Activated CD8-positive, alpha-beta memory T cell treated with anti-CD3 and anti-CD28 coated beads, Interleukin-2, amount 50 U/mL, for 4 hours (primary cell): Measurements from ENCODE around the gene SMAP1.
A peak's percentile ranks its signal among the peaks of the same experiment; 100 is the strongest.

ENCODE experiments used
- DNase-seq: peaks from one replicate; pipeline ENCODE4 v3.0.0-alpha.2; 2020

SMAP1 gene

DNA sequence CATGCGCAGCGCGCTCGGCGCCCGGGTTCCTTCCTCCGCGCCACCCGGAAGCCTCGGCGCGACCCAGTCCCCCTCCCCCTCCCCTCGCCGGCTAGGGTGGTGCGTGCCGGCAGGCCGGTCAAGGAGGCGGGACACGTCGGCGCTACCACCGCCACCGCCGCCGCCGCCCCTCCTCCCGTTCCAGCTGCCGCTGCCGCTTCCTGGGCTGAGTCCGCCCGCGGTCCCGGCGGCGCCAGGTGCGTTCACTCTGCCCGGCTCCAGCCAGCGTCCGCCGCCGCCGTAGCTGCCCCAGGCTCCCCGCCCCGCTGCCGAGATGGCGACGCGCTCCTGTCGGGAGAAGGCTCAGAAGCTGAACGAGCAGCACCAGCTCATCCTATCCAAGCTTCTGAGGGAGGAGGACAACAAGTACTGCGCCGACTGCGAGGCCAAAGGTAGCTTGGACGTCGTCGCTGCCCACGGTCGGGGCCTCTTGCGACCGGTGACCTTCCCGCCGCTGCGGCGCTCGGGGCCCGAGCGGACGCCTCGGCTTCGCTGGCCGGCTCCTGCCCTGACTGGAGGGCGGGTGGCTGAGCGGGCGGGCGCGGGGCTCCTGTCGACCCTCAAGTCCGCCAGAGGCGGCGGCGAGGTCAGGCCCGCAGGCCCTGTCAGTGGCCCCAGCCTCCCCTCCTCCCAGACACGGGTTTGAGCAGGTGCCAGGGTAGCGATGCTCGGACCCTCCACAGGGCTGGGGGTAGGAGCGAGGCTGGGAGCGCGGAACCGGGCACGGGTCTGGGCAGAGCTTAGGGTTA, at the start of gene SMAP1:
Gene SMAP1, plus strand, starts transcription at position 173 of the 788 bp plus-strand sequence. Its CDS starts 141 bp downstream, at position 314.
- peak; percentile 95 for DNase-seq

DNA sequence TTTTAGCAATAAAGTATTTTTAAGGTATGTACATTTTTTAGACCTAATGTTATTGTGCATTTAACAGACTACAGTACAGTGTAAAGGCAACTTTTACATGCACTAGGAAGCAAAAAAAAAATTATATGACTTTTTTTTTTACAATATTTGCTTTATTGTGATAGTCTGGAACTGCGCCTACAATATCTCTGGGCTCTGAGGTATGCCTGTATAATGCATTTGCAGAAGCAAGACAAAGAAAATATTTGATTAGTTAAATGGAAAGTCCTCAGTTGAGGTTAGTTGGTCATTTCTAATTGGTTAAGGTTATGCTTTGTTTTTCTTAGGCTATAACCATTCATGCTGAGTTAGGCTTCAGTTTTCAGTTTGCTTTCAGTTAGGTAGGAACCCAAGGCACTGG, 46.9 kb upstream of the SMAP1 start:
- no peak for DNase-seq

DNA sequence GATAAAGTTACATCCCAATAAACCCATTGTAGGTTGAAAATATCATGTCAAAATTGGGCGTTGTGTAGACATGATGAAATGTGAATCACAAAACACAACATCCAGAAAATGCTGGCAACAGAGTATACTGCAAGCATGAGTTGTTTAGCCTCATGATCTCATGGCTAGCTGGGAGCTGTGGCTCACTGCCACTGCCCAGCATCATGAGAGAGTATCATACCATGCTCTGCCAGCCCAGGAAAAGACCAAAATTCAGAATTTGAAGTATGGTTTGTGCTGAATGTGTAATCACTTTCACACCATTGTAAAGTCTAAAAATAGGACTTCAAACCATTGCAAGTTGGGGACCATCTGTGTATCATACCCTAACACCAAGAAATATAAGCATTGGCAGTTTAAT, 45.2 kb upstream of the SMAP1 start:
- DNase-seq: no peak

DNA sequence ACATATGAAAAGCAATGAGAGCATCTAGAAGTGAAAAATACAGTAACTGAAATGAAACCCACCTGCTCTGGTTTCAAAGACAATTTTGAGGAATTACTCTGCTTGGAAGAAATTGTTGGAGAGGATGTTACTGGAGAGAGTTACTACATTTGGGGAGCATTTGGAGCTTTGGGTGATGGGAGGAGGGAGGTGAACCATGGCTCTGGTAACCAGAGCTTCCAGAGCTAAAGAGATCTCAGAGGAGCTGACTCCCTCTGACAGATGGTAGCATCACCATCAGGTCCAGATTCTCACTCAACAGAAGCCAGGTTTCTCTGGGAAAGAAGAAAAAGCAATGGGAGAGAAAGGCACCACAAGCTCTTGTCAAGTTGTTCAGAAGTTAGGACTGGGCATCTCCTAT, 42.2 kb upstream of the SMAP1 start:
- no peak for DNase-seq

DNA sequence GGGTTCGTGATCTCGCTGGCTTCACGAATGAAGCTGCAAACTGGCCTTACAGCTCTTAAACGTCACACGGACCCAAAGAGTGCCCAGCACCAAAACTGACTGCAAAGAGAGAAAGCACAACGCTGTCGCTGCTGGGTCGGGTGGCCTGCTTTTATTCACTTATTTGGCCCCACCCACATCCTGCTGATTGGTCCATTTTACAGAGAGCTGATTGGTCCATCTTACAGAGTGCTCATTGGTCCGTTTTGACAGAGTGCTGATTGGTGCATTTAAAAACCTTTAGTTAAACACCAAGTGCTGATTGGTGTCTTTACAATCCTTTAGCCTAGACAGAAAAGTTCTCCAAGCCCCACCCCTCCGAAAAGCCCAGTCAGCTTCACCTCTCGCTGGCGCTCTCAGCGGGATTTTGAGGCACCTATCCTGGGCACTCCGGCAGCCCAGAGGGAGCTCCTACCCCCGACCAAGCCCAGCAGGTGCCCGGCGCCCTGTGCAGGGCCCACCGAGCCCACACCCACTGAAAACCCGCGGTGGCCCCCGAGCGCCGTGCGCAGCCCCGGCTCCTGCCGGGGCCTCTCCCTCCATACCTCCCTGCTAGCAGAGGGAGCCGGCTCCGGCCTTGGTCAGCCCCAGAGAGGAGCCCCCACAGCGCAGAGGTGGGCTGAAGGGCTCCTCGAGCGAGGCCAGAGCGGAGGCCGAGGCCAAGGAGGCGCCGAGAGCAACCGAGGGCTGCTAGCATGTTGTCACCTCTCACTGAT, 40.0 kb upstream of the SMAP1 start:
- DNase-seq: no peak

DNA sequence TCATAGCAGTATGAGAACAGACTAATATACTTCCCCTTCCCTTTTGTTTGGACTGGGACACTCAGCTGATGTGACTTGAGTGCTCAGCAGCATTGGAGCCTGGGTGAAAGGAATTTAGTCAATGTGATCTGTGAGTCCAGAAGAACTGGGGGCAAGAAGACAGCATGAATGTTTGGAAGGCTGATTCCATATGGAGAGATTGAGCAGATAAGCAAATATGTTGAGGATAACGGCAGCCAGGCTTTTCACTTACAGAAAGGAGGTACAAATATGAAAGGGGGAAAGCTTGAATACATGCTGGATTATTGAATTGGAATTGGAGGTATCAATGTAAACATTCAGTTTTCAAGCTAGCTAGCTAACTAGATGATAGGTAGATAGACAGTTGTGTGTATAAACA, 37.8 kb upstream of the SMAP1 start:
- DNase-seq: no peak

DNA sequence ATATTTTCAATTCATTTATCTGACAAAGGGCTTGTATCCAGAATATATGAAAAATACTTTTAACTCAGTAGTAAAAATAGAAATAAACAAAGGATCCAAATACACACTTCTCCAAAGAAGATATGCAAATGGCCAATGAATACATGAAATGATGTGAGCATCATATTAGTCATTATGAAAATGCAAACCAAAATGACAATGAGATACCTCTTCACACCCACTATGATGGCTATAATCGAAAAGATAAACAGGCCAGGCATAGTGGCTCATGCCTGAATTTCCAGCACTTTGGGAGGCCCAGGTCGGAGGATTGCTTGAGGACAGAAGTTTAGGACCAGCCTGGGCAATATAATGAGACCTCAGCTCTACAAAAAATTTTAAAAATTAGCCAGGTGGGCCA, 33.8 kb upstream of the SMAP1 start:
- DNase-seq: no peak

DNA sequence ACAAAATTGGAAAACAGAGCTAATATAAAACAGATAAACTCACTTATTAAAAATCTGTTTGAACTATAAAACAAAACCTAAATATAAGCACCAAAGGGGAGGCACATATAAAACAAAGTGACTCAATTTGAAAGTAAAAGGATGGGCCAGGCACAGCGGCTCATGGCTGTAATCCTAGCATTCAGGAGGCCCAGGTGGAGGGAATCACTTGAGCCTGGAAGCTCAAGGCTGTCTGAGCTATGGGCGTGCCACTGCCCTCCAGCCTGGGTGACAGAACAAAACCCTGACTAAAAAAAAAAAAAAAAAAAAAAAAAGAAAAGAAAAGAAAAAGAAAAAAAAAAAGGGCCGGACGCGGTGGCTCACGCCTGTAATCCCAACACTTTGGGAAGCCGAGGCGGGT, 31.1 kb upstream of the SMAP1 start:
- no peak for DNase-seq

DNA sequence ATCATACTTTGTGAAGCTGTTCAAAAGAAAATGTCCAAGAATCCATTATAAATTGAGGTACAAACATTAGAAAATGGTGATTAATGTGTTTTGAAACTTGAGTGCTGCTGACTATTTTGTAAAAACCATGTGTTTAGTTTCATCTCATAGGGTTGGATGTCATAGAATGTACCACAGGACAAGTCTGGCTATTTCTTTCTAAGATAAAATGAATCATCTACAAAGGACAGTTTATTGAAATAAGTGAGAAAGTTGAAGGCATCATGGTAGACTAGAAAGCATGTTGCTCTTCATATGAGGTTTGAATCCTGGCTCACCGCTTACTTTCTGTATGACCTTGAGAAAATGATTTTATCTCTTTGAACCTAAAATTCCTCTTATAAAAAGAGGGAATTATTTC, 29.2 kb upstream of the SMAP1 start:
- no peak for DNase-seq

DNA sequence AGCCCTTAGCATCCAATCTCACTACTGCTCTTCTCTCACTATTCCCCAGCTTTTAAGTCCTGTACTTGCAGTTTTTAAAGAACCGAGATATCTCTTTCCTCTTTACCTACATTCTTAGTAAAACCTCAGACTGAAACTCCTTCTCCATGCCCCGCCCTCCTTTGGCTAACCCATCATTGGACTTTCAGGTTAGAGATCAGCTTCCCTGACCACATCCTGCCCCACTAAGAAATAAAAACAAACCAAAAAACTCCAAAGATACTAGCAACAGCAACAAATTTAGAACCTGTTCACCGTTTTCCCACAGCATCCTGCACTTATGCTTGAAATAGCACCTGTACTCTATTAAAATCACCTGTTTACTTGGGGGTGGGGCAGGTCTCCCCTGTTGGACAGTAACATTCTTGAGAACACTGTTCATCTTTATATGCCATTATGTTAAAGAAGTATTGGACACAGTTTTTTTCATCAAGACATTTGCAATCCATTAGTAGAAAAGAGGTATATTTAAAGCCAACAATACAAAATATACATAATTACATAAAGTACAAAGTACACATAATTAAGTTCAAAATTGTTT, 16.3 kb upstream of the SMAP1 start:
- peak; percentile 16 for DNase-seq

DNA sequence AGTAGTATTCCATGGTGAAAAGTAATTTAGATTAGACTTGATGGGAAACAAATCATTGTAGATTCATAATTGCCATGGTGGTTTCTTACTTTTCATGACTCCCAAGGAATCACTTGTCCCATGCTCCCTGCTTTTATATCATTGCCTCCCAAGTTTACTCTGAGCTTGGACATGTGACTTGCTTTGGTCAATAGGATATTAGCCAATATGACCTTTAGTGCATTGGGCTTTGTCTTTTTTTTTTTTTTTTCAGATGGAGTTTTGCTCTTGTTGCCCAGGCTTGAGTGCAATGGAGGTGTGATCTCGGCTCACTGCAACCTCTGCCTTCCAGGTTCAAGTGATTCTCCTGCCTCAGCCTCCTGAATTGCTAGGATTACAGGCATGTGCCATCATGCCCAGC, 15.5 kb upstream of the SMAP1 start:
- DNase-seq: no peak

DNA sequence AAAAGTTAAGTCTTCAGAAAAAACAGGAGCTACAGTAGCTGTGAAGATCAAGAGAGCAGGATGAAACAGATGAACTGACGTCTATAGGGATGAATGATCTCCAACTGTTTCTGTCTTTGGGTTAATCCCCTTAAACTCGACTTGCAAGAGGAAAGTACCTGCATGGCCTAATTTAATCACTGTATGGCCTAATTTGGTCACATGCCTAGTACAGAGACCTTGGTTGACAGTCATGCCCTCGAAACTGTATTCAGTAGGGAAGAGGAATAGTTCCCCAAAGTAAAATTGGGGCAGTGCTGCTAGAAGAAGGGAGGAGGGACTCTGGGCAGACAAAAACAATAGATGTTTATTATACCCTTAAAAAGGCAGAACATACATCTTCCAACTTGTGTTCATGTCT, 10.0 kb upstream of the SMAP1 start:
- DNase-seq: no peak

DNA sequence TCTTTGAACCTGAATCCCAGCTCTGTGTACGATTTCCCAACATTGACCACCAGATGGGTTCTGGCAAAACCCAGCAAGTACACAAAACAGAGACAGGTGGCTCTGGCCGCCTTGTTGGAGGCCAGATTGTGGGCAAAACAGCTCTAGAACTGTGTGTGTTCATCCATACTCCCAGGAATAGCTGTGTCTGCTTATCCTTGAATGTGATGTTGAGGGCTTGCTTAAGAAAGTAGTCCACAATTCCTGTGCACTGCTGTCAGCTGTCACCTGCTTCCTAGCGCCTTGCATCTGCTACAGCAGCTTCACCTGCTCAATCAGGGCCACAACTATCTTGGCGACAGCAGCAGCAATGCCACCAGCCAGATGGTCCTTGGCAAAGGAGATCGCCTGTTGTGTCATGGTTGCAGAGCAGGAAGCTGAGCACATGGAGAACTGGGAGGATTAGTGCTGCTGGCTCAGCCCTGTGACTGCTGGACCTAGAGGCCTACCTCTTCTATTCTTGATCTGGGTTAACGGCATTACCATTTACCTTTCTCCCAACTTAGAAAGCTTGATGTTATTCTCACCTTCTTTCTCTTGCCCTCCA, 3.7 kb upstream of the SMAP1 start:
- DNase-seq: no peak

DNA sequence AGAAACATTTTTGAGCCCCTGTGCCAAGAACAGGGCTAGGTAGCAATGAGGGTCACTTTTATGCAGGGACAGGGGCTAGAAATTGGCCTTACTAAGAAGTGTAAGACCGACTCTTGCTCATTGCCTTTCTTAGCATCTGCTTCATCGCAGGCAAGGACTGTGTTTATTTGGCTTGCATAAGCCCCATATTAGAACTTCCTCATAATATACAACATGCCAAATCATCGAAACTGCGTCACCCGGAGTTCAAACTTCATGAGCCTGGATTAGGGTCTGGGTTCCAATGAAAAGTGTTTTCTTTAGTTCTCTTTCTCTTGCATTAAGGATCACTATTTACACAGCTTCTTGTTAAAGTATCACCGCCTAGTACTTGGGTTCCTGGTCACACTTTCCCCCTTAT, 977 bp upstream of the SMAP1 start:
- DNase-seq: no peak

DNA sequence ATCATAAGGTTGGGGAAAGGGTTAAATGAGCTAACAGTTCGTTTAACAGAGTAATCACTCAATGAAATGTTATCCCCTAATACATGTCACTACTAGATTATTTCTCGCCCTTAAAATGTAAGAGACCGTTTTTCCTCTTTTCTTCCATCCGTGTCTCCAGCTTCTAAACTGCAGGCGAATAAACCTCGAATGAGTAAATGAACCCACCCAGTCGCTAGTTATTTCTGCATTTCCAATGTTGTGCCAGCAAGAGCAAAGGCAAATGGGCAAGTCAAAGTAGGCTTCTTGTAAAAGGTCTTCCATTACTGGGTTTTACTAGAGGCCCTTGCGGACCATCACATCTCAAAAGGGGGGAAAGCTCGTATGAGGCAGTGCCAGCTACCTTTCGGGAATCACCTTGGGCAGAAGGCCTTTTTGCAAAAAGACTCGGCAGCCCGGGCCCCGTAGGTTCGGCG, 400 bp upstream of the SMAP1 start:
- DNase-seq: no peak

DNA sequence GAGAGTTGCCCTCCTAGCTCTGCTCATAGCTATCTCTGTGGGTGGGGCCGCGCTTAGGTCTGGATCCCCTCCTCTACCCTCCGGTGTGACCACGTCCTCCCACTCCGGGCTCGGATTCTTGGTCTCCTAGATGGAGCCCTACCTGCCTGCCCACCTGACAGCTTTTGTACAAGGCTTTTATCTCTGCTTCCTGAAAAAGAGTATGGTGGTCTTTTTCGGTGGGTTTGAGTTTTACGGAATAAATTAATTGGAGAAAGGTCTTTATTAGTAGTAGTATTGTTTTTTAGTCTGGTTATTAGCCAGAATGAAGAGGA, 773 bp downstream of the SMAP1 start:
- DNase-seq: no peak

DNA sequence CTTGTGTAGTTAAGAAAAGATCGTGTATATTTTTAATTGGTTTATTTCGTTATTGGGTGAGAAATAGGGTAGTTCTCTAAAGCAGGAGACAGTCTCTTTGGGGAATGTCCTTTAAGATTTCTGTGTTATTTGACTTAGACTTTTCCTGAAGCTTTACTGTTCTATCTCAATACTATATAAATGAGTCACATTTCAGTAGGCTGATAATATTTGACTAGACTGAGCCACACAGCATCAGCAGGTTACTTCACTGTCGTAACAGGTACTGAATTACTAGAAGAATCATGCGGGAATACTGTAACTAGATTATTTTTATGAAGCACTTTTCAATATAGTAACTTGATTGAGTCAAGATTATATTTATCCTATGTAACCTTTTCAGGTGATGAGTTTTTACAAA, 1.4 kb downstream of the SMAP1 start:
- DNase-seq: no peak

DNA sequence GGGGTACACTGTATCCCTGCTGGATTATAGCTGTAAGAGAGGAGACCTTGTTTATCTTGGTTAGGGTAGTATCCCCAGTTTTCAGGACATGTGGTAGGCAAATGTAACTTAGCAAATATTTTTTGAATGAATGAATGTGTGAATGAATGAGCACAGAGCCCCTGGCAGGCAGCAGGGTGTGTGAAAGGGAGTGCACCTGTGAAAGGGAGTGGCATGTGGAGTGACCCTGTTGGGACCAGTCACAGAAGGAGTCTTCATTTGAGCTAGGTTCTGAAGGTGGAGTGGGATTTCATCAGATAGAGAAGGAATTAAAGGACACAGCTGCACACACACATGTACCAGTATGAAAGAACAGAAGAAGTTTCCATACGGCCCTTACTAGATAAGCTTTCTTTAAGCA, 4.9 kb downstream of the SMAP1 start:
- DNase-seq: no peak

DNA sequence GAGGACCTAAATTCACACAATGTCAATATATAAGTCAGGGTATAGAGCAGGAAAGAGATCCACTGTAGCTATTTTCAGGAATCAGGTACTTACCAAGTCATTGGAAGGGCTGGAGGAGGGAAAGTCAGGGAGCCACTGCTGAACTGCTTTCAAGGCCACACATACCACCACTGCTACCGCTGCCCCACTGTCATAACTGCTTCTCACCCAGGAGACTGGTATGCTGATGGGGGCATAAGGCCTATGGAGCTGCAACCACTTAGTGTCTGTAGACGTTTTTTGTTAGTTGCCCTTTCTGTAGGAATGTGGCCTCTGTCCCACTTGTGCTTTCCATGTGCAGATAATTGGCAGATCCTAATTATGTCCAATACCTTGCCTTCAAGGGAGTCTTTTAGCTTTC, 5.4 kb downstream of the SMAP1 start:
- no peak for DNase-seq

DNA sequence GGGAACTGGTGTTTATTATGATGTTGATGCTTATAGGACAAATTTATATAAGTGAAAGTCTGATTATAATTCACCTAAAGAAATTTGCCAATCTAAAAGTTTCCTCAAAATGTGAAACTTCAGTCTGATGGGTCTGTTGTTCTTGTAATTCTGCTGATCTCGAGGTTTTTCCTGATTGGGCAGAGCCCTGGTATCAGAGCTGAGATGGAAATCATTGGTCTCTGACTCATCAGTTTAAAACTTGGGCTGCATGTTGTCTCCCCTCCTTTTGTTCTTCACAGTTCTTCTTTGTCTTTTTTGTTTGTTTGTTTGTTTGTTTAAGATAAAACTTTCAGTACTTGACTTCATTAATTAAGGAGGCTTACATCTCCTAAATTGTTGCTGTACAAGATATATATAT, 5.9 kb downstream of the SMAP1 start:
- DNase-seq: no peak

DNA sequence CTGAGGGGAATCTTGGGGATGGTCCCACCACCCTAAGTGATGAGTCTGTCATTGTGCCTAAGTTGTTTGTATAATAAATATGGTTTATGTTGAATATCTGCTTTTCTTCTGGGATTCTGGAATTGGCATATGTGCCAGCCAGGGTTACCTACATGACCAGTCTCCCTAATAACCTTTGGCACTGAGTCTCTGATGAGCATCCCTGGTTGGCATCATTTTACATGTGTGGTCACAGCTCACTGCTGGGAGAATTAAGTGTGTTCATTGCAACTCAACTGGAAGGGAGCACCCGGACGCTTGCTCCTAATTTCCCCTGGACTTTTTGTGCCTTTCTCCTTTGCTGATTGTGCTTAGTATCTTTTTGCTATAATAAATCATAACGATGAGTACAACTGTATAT, 8.1 kb downstream of the SMAP1 start:
- no peak for DNase-seq

DNA sequence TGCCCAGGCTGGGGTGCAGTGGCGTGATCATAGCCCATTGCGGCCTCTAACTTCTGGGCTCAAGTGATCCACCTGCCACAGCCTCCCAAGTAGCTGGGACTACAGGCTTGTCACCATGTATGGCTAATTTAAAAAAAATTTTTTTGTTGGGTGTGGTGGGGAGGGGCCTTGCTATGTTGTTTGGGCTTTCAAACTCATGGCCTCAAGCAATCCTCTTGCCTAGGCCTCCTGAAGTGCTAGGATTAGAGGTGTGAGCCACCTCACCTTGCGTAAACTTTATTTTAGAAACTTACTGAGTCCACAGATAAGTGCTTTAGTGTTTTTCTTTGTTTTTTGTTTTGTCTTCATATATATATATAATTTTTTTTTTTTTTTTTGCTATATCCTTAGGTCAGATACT, 9.1 kb downstream of the SMAP1 start:
- no peak for DNase-seq

DNA sequence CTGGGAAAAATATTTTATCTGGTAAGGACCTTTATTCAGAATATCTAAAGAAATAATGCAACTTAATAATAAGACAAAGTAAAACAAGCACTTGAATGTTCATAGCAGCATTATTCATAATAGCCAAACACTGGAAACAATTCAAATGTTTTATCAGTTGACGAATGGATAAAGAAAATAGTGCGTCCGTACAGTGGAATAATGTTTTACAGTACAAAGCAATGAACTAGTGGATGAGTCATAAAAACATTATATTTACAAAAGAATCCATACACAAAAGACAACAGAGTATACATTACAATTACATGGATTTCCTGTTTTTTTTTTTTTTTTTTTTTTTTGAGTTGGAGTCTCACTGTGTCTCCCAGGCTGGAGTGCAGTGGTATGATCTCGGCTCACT, 12.7 kb downstream of the SMAP1 start:
- no peak for DNase-seq
